Esophagus muscularis mucosa (tissue), 4 donors: Measurements from ENCODE around the gene MEGF6. TPM values are rescaled to one million over a fixed set of nuclear protein-coding genes. Genes with fewer than 3 reads are reported as not detected.

Experiments
- DNase-seq: peaks from one replicate; pipeline ENCODE4 v3.0.0-alpha.2; 2017; ENCODE audit errors: extremely low spot score
- H3K27ac ChIP-seq, 4 donors: fragments of 200-600 bp; sonication (generic); replicated peaks in 1 of 4; 1 replicate in 3 of 4; 2 replicates in 1 of 4; pipeline ENCODE4 v1.5.1; 2016 to 2019; ENCODE audit warnings: mild to moderate bottlenecking in 1 of 4
- H3K27me3 ChIP-seq, 4 donors: fragments of 200-600 bp; sonication (generic); one replicate each; pipeline versions ENCODE4 v1.5.1 to v1.6.0; 2016 to 2019
- H3K36me3 ChIP-seq, 4 donors: fragments of 200-600 bp; sonication (generic); one replicate each; pipeline ENCODE4 v1.5.1; 2016 to 2019
- H3K4me1 ChIP-seq, 4 donors: fragments of 200-600 bp; sonication (generic); one replicate each; pipeline ENCODE4 v1.5.1; 2016 to 2019
- H3K4me3 ChIP-seq, 4 donors: fragments of 200-600 bp; sonication (generic); 1 replicate in 2 of 4; 2 replicates in 2 of 4; pipeline ENCODE4 v1.5.1; 2016 to 2019; ENCODE audit warnings: mild to moderate bottlenecking in 4 of 4, moderate library complexity in 1 of 4
- H3K9me3 ChIP-seq, 4 donors: fragments of 200-600 bp; sonication (generic); 1 replicate in 3 of 4; 2 replicates in 1 of 4; pipeline ENCODE4 v1.5.1; 2016 to 2019
- EP300 ChIP-seq: sonication (generic); formaldehyde crosslinking; IDR thresholded peaks from one replicate; pipeline ENCODE4 v1.6.1; 2017; ENCODE audit warnings: antibody characterized with exemption
- POLR2A ChIP-seq: fragments of 450-650 bp; IDR thresholded peaks from one replicate; pipeline ENCODE4 v1.6.1; 2017; ENCODE audit warnings: antibody characterized with exemption, moderate library complexity, mild to moderate bottlenecking, low read depth
- POLR2AphosphoS5 ChIP-seq, 2 donors: sonication (generic); formaldehyde crosslinking; IDR thresholded peaks; one replicate each; pipeline ENCODE4 v1.6.1; 2017; ENCODE audit warnings: antibody characterized with exemption in 2 of 2
- WGBS: methylation state at CpG from one replicate; pipeline ENCODE4 v1.1.5; 2018; 5-methylcytosine and 5-hydroxymethylcytosine counted together
- intact Hi-C: fragments of 100-400 bp; cut with DNase I; formaldehyde crosslinking; loops from one replicate; pipeline ENCODE4 v1.15.1; 2023
- total RNA-seq, 4 donors: library from RNA; depleted of rRNA; stranded (reverse); fragments of >200 nt; gene quantifications; one replicate each; pipeline versions ENCODE4 v1.1.0 to v1.2.1, GENCODE V29; 2016
- TF ChIP-seq, protein P1 (sequence below), 3 experiments: fragments of 200-600 bp in 2 of 3; fragments of 450-650 bp in 1 of 3; sonication (generic) in 2 of 3; IDR thresholded peaks; one replicate each; pipeline ENCODE4 v1.5.1; 2017 to 2019; ENCODE audit warnings: antibody characterized with exemption in 3 of 3, mild to moderate bottlenecking in 2 of 3, moderate library complexity in 1 of 3

MEGF6 gene
- total RNA-seq, 4 donors from 2014 or later, result 9.3 to 18.1 (median 12.7) TPM

DNA sequence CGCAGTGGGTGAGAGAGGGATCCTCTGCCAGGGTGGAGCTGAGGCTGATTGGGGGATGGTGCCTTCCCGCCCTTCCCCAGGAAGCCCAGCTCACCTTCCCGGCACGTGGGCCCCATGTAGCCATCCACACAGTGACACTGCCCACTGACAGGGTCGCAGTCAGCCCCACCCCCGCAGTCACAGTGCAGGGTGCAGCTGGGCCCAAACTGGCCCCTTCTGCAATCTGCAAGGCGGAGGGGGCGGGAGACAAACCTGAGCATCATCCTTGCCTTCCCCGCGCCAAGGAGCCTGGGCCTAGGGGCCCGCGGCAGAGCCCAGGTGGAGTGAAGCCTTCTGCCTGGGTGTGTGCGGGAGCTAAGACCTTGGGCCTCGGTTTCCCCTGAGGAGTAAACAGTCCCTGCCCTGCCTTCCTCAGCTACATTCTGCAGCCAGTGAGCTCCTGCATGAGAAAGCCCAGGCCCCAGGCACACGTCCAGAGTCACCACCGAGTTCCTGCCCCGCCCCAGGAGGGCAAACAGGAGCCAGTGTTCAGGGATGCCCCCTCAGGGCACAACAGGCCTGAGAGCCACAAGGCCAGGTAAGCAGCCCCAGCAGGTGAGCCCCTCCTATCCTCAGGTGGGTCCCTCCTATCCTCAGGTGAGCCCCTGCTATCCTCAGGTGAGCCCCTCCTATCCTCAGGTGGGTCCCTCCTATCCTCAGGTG lies 118.6 kb downstream of the MEGF6 start:
- intact Hi-C loops, result no loop called here
- H3K4me1 ChIP-seq, result peaks cover 0 to 12% (median 10%) of the 10 kb centered on the region in 4 donors
- 85% methylated on average over 4 of the region's 17 CpGs for WGBS
- peaks cover 0 to 35% (median 0%) of the 10 kb centered on the region in 4 donors for H3K27me3 ChIP-seq
- TF ChIP-seq, protein P1, sequence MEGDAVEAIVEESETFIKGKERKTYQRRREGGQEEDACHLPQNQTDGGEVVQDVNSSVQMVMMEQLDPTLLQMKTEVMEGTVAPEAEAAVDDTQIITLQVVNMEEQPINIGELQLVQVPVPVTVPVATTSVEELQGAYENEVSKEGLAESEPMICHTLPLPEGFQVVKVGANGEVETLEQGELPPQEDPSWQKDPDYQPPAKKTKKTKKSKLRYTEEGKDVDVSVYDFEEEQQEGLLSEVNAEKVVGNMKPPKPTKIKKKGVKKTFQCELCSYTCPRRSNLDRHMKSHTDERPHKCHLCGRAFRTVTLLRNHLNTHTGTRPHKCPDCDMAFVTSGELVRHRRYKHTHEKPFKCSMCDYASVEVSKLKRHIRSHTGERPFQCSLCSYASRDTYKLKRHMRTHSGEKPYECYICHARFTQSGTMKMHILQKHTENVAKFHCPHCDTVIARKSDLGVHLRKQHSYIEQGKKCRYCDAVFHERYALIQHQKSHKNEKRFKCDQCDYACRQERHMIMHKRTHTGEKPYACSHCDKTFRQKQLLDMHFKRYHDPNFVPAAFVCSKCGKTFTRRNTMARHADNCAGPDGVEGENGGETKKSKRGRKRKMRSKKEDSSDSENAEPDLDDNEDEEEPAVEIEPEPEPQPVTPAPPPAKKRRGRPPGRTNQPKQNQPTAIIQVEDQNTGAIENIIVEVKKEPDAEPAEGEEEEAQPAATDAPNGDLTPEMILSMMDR (IDR thresholded peaks at IDR 0.05), result no peak
- no peak for TF ChIP-seq EP300
- no peak for TF ChIP-seq POLR2AphosphoS5 (IDR thresholded peaks at IDR 0.05)
- no peak for TF ChIP-seq POLR2A
- no peak overlapping the region for H3K27ac ChIP-seq
- peaks cover 0 to 19% (median 5%) of the 10 kb centered on the region in 4 donors for H3K36me3 ChIP-seq
- H3K4me3 ChIP-seq, result no peak overlapping the region
- H3K9me3 ChIP-seq, result peaks cover 0 to 12% (median 5%) of the 10 kb centered on the region in 4 donors
- no peak for DNase-seq

DNA sequence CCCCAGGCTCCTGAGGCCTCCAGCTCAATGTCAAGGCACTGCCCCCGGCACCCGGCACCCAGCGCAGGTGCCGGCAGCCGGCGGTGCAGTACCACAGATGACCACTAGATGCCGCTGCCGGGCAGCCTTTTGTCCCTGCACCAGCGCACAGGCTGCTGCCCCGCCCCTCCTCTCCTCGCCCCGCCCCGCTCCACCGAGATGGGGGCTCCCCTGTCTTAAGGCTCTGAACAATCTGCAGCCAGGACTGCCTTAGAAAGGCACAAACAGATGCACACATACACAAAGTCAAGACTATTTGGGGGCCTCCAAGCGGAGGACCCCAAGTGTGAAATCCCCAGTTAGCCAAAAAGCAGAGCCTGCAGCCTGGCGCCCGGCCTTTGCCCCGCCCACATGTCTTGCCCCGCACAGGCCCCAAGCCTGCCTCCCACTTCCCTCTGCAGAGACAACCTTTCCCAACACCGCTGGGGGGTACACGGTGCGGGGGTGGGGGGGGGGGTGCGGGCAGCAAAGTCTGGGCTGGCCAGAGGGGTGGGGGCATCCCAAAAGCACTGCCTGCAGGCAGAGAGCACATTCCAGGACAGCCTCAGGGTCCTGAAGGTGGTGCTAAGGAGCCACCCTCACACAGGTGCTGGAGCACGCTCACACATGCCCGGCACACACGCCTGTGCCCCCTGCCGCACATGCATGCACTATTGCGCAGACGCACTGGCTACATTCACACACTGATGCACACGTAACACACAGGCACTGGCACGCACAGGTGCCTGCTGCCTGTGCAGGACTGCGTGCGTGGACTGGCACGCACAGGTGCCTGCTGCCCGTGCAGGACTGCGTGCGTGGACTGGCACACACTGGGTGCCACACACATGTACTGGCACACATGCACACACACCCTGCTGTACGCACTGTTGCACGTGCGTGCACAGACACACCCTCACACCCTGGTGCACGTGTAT lies 119.7 kb downstream of the MEGF6 start:
- peaks cover 0 to 14% (median 5%) of the 10 kb centered on the region in 4 donors for H3K36me3 ChIP-seq
- peaks cover 0 to 12% (median 10%) of the 10 kb centered on the region in 4 donors for H3K4me1 ChIP-seq
- peak overlapping the region in 2 of 4 donors; percentile 1 to 4 for H3K4me3 ChIP-seq
- no peak overlapping the region for H3K27ac ChIP-seq
- intact Hi-C loops, result loop anchor here (2.0 kb wide), 1 partner anchor 129 kb away; no protein-coding TSS in a partner anchor
- TF ChIP-seq POLR2AphosphoS5 (IDR thresholded peaks at IDR 0.05), result no peak
- TF ChIP-seq, protein P1 (IDR thresholded peaks at IDR 0.05), result peak in 2 of 3 experiments; percentile 96 to 100
- WGBS, result no CpG with 5 or more reads among the region's 41 CpGs
- DNase-seq, result no peak
- peaks cover 0 to 35% (median 0%) of the 10 kb centered on the region in 4 donors for H3K27me3 ChIP-seq
- H3K9me3 ChIP-seq, result peaks cover 0 to 12% (median 5%) of the 10 kb centered on the region in 4 donors

DNA sequence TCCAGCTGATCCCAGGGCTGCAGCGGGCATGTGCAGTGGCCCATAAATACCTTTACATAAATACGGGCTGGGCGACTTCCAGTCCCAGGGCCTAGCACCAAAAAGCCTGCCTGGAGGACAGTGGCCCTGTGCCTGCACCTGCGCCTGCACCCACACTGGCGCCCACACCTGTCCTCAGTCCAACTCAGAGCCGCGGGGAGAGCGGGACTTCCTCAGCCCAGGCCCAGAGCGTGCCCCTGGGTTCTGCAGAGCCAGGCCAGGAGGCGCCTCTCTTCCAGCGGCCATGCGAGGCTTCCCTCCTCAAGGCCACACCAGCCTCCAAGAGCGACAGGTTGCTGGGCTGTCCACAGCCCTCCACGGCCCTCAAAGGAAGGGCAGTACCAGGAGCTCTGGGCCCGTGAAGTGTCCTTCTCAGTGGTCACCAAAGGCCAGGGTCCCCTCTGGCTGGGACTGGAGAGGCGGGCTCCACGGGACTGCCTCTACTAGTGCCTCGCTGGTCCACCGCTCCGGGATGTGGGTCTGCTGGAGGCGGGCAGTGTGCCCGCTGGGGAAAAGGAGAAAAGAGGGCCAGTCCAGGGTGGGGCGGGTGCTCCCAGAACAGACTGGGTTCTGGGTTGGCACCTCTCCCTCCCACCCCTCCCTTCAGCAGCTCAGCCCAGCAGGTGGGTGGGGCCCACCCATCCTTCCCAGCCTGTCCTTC lies 121.1 kb downstream of the MEGF6 start:
- peaks cover 0 to 12% (median 10%) of the 10 kb centered on the region in 4 donors for H3K4me1 ChIP-seq

DNA sequence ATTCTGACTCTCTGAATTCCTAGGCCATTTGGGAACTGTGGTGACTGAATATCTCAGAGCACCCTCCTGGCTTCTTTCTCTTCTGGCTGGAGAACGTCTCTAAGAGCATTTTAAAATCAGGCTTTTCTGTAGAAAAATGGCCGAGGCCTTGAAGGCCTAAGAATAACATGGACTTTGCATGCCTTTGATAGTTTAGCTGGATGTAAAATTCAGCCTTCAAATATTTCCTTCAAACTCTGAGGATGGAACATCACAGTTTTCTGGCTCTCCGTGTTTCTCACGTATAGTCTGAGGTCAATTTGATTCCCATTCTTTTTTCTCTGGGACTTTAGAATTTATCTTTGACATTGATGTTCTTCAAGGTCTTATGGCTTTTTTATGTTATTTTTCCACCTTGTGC lies 122.9 kb downstream of the MEGF6 start:
- H3K36me3 ChIP-seq, result peaks cover 0 to 11% (median 5%) of the 10 kb centered on the region in 4 donors
- peaks cover 0 to 44% (median 0%) of the 10 kb centered on the region in 4 donors for H3K27me3 ChIP-seq
- 96% methylated on average over 4 of the region's 4 CpGs for WGBS
- peaks cover 0 to 12% (median 10%) of the 10 kb centered on the region in 4 donors for H3K4me1 ChIP-seq
- H3K9me3 ChIP-seq, result peaks cover 0 to 12% (median 5%) of the 10 kb centered on the region in 4 donors
- no peak for DNase-seq
- no peak overlapping the region for H3K27ac ChIP-seq
- intact Hi-C loops, result no loop called here
- TF ChIP-seq POLR2A, result no peak
- TF ChIP-seq POLR2AphosphoS5 (IDR thresholded peaks at IDR 0.05), result no peak
- H3K4me3 ChIP-seq, result no peak overlapping the region

More for the DNA sequence above, 121.1 kb downstream of the MEGF6 start:
- Histone ChIP-seq H3K27me3 (peaks cover 0 to 35% (median 0%) of the 10 kb centered on the region in 4 donors), H3K27ac (no peak overlapping the region), H3K4me3 (no peak overlapping the region), H3K9me3 (peaks cover 0 to 12% (median 5%) of the 10 kb centered on the region in 4 donors), H3K36me3 (peaks cover 0 to 14% (median 5%) of the 10 kb centered on the region in 4 donors)
- TF ChIP-seq, protein P1 (IDR thresholded peaks at IDR 0.05), result no peak
- TF ChIP-seq POLR2AphosphoS5 (IDR thresholded peaks at IDR 0.05), result no peak
- TF ChIP-seq EP300, result no peak
- TF ChIP-seq POLR2A, result no peak
- no peak for DNase-seq
- whole genome bisulfite sequencing, result 96% methylated on average over 12 of the region's 23 CpGs
- intact Hi-C loops, result loop anchor here (2.0 kb wide), 1 partner anchor 131 kb away; no protein-coding TSS in a partner anchor
